OCI-LY1 (cell line): ENCODE data around the gene DLX2.

Source experiments
- EZH2 ChIP-seq: fragments of 200-600 bp; sonication (generic), shearing (Covaris generic); IDR thresholded peaks from 2 replicates; pipeline ENCODE4 v1.8.0; 2017; ENCODE audit warnings: borderline replicate concordance, mixed run types, mild to moderate bottlenecking, antibody characterized with exemption, low read length, moderate library complexity, mixed read lengths
- TF ChIP-seq, protein P1 (sequence below): fragments of 200-600 bp; sonication (generic), shearing (Covaris generic); IDR thresholded peaks from 2 replicates; pipeline ENCODE4 v1.5.1; 2017; ENCODE audit warnings: mild to moderate bottlenecking, antibody characterized with exemption, low read length, moderate library complexity, mixed read lengths

DNA sequence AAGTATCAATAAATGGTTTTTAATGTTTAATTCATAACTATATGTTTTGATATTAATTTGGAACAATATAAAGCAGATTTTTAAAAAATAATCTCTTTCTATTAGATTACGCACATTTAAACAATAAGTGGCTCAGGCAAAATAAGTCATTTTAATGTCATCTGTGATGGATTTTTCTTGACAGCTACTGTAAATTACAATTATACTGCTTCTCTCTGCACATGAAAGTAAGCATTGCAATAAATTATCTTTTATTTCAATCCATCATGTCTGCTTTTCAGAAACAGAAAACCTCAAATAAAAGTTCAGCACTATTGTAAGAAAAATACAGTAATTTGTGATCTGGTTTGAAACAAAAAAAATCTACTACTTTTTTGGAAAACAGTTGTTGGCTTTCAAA is 28.4 kb downstream of the DLX2 start:
- TF ChIP-seq EZH2, result no peak
- TF ChIP-seq, protein P1, sequence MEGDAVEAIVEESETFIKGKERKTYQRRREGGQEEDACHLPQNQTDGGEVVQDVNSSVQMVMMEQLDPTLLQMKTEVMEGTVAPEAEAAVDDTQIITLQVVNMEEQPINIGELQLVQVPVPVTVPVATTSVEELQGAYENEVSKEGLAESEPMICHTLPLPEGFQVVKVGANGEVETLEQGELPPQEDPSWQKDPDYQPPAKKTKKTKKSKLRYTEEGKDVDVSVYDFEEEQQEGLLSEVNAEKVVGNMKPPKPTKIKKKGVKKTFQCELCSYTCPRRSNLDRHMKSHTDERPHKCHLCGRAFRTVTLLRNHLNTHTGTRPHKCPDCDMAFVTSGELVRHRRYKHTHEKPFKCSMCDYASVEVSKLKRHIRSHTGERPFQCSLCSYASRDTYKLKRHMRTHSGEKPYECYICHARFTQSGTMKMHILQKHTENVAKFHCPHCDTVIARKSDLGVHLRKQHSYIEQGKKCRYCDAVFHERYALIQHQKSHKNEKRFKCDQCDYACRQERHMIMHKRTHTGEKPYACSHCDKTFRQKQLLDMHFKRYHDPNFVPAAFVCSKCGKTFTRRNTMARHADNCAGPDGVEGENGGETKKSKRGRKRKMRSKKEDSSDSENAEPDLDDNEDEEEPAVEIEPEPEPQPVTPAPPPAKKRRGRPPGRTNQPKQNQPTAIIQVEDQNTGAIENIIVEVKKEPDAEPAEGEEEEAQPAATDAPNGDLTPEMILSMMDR, result no peak
